Mesothelial cell of epicardium (in vitro differentiated cells): Measurements from ENCODE around the gene NF1. TPM values are rescaled to one million over a fixed set of nuclear protein-coding genes. Genes with fewer than 3 reads are reported as not detected.

Experiments used
- DNase-seq, 2 experiments: peaks; one replicate each; pipeline ENCODE4 v3.0.0; 2021; ENCODE audit warnings: low spot score in 2 of 2; ENCODE audit not compliant: unreplicated experiment in 2 of 2
- H3K27ac Mint-ChIP-seq: 2 replicates; pipeline ENCODE4 v1.8.0; 2021; ENCODE audit warnings: mixed read lengths
- H3K27me3 Mint-ChIP-seq: 2 replicates; pipeline ENCODE4 v1.8.0; 2021; ENCODE audit warnings: low read depth, mixed read lengths
- H3K36me3 Mint-ChIP-seq: 2 replicates; pipeline ENCODE4 v1.8.0; 2021; ENCODE audit warnings: mixed read lengths
- H3K4me1 Mint-ChIP-seq: 2 replicates; pipeline ENCODE4 v1.8.0; 2021; ENCODE audit warnings: mixed read lengths
- H3K4me3 Mint-ChIP-seq: 2 replicates; pipeline ENCODE4 v1.8.0; 2021; ENCODE audit warnings: mild to moderate bottlenecking, moderate library complexity, mixed read lengths
- H3K9me3 Mint-ChIP-seq: 2 replicates; pipeline ENCODE4 v1.8.0; 2021; ENCODE audit warnings: mixed read lengths
- CTCF ChIP-seq: fragments of 200-600 bp; sonication (generic); IDR thresholded peaks from one replicate; pipeline ENCODE4 v1.5.0; 2021; ENCODE audit warnings: antibody characterized with exemption; ENCODE audit not compliant: unreplicated experiment
- total RNA-seq: library from RNA; stranded (reverse); gene quantifications from 3 replicates; pipeline ENCODE4 v1.2.1, GENCODE V29; 2021

The NF1 gene
- total RNA-seq, 1 donor from 2014 or later = 104 TPM

GRCh38 chr17:31405890-31406371 lies 311.2 kb downstream of the NF1 start:
- Mint-ChIP-seq H3K27ac (no peak overlapping the region), H3K4me3 (no peak overlapping the region), H3K9me3 (no peaks in the 10 kb centered on the region), H3K27me3 (peaks cover 9% of the 10 kb centered on the region), H3K4me1 (no peaks in the 10 kb centered on the region), H3K36me3 (no peaks in the 10 kb centered on the region)
- DNase-seq = no peak
- no peak for TF ChIP-seq CTCF

- no peak for DNase-seq
- no peaks in the 10 kb centered on the region for H3K4me1 Mint-ChIP-seq
- H3K27me3 Mint-ChIP-seq = peaks cover 15% of the 10 kb centered on the region
- no peaks in the 10 kb centered on the region for H3K36me3 Mint-ChIP-seq
- TF ChIP-seq CTCF = no peak
- no peak overlapping the region for H3K4me3 Mint-ChIP-seq
- no peaks in the 10 kb centered on the region for H3K9me3 Mint-ChIP-seq
- H3K27ac Mint-ChIP-seq = no peak overlapping the region
These were observed 313.8 kb downstream of the NF1 start for GRCh38 chr17:31408586-31408985.

DNA sequence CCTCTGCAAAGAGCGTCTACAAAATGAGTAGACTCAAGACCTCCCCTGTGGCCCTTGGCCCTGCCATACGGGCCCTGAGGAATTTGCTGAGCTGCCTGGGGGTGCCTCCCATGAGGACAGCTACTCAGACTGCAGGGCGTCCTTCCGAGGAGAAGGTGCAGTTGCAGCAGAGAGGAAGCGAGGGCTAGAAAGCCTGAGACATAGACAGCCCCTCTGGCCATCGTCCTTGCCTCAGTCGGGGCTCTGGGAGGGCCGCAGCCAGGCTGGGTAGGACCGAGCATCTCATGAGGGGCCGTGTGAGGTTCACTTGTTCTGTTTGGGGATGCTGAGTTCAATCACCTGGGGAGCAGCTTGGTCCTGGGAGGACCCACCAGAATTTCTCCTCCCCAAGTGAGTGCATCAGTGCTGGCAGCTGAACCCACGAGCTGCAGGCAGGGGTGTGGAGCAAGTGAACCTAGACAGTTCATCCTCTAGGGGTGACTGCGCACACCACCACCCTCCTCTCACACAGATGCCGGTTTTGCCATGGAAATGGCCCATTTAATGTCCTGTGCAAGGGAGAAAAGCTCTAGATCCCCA lies 317.0 kb downstream of the NF1 start:
- Mint-ChIP-seq H3K4me1 (no peaks in the 10 kb centered on the region), H3K4me3 (no peak overlapping the region), H3K36me3 (no peaks in the 10 kb centered on the region), H3K9me3 (no peaks in the 10 kb centered on the region), H3K27ac (no peak overlapping the region), H3K27me3 (peaks cover 20% of the 10 kb centered on the region)
- no peak for TF ChIP-seq CTCF
- no peak for DNase-seq

DNA sequence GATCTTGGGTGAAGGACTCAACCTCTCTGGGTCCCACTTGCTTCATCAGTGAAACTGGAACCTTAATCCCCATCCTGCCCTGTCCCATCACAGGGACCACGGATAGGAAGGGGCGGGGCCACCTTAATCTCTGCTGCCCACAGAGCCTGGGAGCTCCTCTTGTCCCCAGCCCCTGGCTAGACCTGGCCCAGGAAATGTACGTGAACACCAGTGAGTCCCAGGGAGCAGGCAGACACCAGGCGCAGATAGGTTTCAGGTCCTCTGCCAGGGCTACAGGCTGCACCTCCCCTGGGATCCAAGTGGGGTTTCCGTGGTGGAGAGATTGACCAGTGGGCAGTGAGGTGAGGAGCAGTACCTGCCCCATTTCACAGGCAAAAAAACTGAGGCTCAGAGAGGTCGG lies 317.7 kb downstream of the NF1 start:
- DNase-seq = no peak
- no peak for TF ChIP-seq CTCF
- peaks cover 20% of the 10 kb centered on the region for H3K27me3 Mint-ChIP-seq
- H3K9me3 Mint-ChIP-seq = no peaks in the 10 kb centered on the region
- H3K36me3 Mint-ChIP-seq = no peaks in the 10 kb centered on the region
- H3K27ac Mint-ChIP-seq = no peak overlapping the region
- no peaks in the 10 kb centered on the region for H3K4me1 Mint-ChIP-seq
- H3K4me3 Mint-ChIP-seq = no peak overlapping the region

DNA sequence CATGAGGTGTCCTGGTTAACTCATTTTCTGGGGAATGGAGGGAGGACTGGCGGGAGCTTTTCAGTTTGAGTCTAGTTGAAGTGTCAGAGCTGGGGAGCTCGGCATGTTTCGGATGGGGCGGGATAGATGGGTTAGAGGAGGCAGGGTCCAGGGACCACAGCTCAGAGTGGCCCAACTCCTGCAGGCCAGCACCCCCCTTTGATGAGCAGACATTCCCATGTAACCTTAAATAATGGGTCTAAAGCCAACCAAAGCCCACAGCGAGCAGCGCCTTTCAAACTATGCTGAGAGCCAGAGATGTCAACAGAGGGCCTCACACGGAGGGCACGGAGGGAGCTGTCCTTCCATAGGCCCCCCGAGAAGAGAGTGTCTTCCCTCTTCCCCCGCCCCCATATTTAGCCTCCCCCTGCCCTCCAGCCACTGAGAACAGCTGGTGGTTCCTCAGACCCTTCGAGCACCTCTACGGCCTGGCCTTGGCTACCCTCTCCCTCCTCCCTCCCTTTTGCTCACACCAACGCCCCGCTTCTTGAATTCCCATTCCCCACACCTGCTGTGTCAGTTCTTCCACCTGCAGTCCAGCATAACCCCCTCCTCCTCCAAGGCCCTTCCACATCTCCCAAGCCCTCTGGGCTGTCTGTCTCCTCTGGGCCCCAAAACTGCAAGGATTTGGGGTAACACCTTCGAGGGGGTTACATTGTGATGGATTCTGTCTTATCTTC lies 318.5 kb downstream of the NF1 start:
- H3K27me3 Mint-ChIP-seq = peaks cover 20% of the 10 kb centered on the region
- H3K9me3 Mint-ChIP-seq = no peaks in the 10 kb centered on the region
- no peaks in the 10 kb centered on the region for H3K4me1 Mint-ChIP-seq
- H3K4me3 Mint-ChIP-seq = no peak overlapping the region
- no peak for DNase-seq
- H3K36me3 Mint-ChIP-seq = no peaks in the 10 kb centered on the region
- no peak overlapping the region for H3K27ac Mint-ChIP-seq
- TF ChIP-seq CTCF = no peak
